ENCODE measurements around the gene OPCML.

OPCML gene

GRCh38 chr11:133227632-133228111, 304.6 kb downstream of the OPCML start:
- no peaks in the 10 kb centered on the region for H3K36me3 ChIP-seq (ENCODE audit: insufficient read depth)
- no peak overlapping the region for H3K27ac ChIP-seq
- H3K27me3 ChIP-seq (ENCODE audit: insufficient read depth, low read depth) = no peaks in the 10 kb centered on the region
- no peaks in the 10 kb centered on the region for H3K79me2 ChIP-seq (ENCODE audit: insufficient read depth, low read depth)
- no peak overlapping the region for H3K4me2 ChIP-seq
- no peak overlapping the region for H3K9ac ChIP-seq
- H3K4me1 ChIP-seq (ENCODE audit: low read depth, poor library complexity, severe bottlenecking) = no peaks in the 10 kb centered on the region
- H3K4me3 ChIP-seq (IDR thresholded peaks at IDR 0.05; ENCODE audit: insufficient read depth, low read depth, low read length) = no peak overlapping the region
- no peak overlapping the region for H2AFZ ChIP-seq (ENCODE audit: low read depth)
- no peak for TF ChIP-seq CTCF (conservative IDR thresholded peaks at IDR 0.05; ENCODE audit: low read depth, low read length)
- H4K20me1 ChIP-seq (ENCODE audit: insufficient read depth) = no peaks in the 10 kb centered on the region

GRCh38 chr11:133224271-133224670, 308.0 kb downstream of the OPCML start:
- H2AFZ ChIP-seq (ENCODE audit: low read depth) = no peak overlapping the region
- H3K4me3 ChIP-seq (IDR thresholded peaks at IDR 0.05; ENCODE audit: insufficient read depth, low read depth, low read length) = no peak overlapping the region
- no peak overlapping the region for H3K4me2 ChIP-seq
- H3K27me3 ChIP-seq (ENCODE audit: insufficient read depth, low read depth) = no peaks in the 10 kb centered on the region
- no peak overlapping the region for H3K27ac ChIP-seq
- H4K20me1 ChIP-seq (ENCODE audit: insufficient read depth) = no peaks in the 10 kb centered on the region
- H3K4me1 ChIP-seq (ENCODE audit: low read depth, poor library complexity, severe bottlenecking) = peaks cover 3% of the 10 kb centered on the region
- no peak overlapping the region for H3K9ac ChIP-seq
- no peak for TF ChIP-seq CTCF (conservative IDR thresholded peaks at IDR 0.05; ENCODE audit: low read depth, low read length)
- no peaks in the 10 kb centered on the region for H3K36me3 ChIP-seq (ENCODE audit: insufficient read depth)
- no peaks in the 10 kb centered on the region for H3K79me2 ChIP-seq (ENCODE audit: insufficient read depth, low read depth)

GRCh38 chr11:133222425-133223330, 309.6 kb downstream of the OPCML start:
- Histone ChIP-seq H3K4me2 (no peak overlapping the region), H4K20me1 (ENCODE audit: insufficient read depth) (no peaks in the 10 kb centered on the region), H3K27me3 (ENCODE audit: insufficient read depth, low read depth) (no peaks in the 10 kb centered on the region)

GRCh38 chr11:133219543-133219942, 312.8 kb downstream of the OPCML start:
- H3K27me3 ChIP-seq (ENCODE audit: insufficient read depth, low read depth) = no peaks in the 10 kb centered on the region
- H3K27ac ChIP-seq = no peak overlapping the region
- no peaks in the 10 kb centered on the region for H3K79me2 ChIP-seq (ENCODE audit: insufficient read depth, low read depth)
- no peak overlapping the region for H2AFZ ChIP-seq (ENCODE audit: low read depth)
- H3K4me2 ChIP-seq = no peak overlapping the region
- H3K4me1 ChIP-seq (ENCODE audit: low read depth, poor library complexity, severe bottlenecking) = peaks cover 20% of the 10 kb centered on the region
- no peak overlapping the region for H3K9ac ChIP-seq
- H4K20me1 ChIP-seq (ENCODE audit: insufficient read depth) = no peaks in the 10 kb centered on the region
- no peak for TF ChIP-seq CTCF (conservative IDR thresholded peaks at IDR 0.05; ENCODE audit: low read depth, low read length)
- H3K36me3 ChIP-seq (ENCODE audit: insufficient read depth) = no peaks in the 10 kb centered on the region
- no peak overlapping the region for H3K4me3 ChIP-seq (IDR thresholded peaks at IDR 0.05; ENCODE audit: insufficient read depth, low read depth, low read length)

More at GRCh38 chr11:133222425-133223330, 309.6 kb downstream of the OPCML start:
- Histone ChIP-seq H2AFZ (ENCODE audit: low read depth) (no peak overlapping the region), H3K36me3 (ENCODE audit: insufficient read depth) (no peaks in the 10 kb centered on the region), H3K79me2 (ENCODE audit: insufficient read depth, low read depth) (no peaks in the 10 kb centered on the region), H3K9ac (no peak overlapping the region), H3K4me3 (IDR thresholded peaks at IDR 0.05; ENCODE audit: insufficient read depth, low read depth, low read length) (no peak overlapping the region), H3K27ac (no peak overlapping the region), H3K4me1 (ENCODE audit: low read depth, poor library complexity, severe bottlenecking) (peaks cover 3% of the 10 kb centered on the region)
- TF ChIP-seq CTCF (conservative IDR thresholded peaks at IDR 0.05; ENCODE audit: low read depth, low read length) = no peak

Measured in KMS-11 (cell line).